T1000 (cell line): ENCODE data around the gene QTRT2.

Experiments
- DNase-seq: peaks from one replicate; lab custom pipeline; 2025; ENCODE audit warnings: mixed read lengths; lab: John Stamatoyannopoulos, UW

QTRT2 gene

DNA sequence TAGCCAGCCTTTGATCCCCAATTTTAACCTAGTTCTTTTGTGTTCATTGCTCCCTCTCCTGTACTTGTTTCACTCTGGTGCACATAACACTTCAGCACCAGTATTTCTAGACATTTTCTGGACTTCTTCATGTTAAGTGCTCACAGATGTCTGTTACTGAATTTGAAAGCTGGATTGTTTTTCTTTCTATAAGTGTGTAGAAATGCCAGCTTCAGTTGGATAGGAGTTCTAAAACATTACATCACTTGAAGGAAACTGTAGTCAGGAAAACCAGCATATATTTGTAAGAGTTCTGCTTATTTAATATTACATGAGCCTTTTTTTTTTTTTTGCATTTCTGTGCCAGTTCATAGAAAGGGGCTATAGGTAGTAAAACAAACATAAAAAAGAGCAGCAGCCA is 21.6 kb downstream of the QTRT2 start:
- DNase-seq = no peak

DNA sequence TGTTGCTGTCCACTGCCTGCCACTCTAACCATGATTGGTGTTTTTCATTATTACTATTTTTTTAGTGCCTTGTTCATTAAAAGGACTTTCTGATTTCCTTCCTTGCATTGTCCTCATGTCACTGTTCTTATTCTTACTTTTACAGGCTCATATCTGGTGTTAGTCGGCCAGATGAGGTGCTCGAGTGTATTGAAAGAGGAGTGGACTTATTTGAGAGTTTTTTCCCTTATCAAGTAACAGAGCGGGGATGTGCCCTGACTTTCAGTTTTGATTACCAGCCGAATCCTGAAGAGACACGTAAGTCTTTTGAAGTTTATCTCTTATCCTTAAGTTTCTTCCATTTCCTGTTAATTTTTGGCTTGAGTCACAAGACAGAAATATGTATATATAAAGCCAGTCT is 23.2 kb downstream of the QTRT2 start:
- DNase-seq = no peak

DNA sequence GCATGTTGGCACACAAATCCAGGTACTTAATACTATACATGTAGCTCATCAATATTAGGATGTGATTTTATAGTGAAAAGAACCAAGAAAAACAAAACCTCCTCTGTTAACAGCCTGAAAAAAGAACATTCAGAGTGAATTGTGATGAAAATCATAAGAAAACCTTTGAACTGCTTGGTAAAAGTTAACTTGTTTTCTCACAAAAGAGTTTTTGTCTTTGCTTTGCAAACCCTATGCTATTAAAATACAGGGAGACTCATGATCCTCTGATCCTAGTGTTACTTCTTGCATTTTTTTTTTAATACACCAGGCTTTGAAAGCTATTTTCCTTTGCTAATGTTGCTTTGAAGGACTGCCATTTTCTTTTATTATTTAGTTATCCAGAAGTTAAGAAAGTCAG is 23.7 kb downstream of the QTRT2 start:
- no peak for DNase-seq

DNA sequence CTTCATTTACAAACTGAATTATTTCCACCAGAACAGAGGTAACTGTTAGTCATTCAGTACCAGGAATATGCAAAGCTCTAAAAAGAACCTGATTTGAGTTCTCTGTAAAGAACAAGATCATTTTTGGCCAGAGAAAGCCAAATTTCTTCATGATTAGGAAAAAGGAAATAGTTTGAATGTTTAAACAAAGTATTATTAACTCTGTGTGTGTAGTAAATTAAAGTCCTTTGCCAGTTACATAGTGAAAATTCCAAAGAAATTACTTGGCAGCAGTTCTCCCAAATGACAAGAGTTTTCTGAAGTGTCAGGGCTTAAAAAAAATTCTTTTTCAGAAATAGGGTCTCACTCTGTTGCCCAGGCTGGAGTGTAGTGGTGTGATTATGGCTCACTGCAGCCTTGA is 24.5 kb downstream of the QTRT2 start:
- no peak for DNase-seq

DNA sequence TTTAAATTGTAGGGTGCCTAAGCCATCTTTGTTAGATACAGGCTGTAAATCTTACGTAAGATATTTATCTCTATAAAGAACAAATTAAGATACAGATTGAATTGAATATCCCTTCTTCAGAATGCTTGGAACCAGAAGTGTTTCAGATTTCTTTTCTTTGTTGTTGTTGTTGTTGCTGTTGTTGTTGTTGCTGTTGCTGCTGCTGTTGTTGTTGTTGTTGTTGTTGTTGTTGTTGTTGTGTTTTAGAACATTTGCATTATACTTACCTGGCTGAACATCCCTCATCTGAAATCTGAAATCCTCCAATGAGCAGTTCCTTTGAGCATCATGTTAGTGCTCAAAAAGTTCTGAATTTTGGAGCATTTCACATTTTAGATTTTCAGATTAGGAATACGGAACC is 26.6 kb downstream of the QTRT2 start:
- DNase-seq = no peak

DNA sequence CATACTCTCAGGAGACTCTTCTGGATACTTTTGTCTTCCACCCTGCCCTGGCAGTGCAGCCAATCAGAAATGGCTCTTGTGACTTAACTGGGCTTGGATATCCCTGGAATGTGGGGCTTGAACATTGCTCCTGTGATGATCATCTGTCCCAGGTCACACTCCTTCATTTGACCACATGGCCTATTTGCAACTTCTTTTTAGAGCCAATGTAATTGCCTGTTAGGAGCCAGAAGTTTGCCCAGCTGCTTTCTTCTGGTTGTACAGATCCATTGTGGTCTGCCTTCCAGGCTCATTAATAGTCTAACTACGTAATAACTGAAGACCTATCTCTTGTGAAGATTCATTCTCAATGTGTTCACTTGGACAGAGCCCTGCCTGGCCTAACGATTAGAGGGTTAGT is 29.8 kb downstream of the QTRT2 start:
- no peak for DNase-seq

DNA sequence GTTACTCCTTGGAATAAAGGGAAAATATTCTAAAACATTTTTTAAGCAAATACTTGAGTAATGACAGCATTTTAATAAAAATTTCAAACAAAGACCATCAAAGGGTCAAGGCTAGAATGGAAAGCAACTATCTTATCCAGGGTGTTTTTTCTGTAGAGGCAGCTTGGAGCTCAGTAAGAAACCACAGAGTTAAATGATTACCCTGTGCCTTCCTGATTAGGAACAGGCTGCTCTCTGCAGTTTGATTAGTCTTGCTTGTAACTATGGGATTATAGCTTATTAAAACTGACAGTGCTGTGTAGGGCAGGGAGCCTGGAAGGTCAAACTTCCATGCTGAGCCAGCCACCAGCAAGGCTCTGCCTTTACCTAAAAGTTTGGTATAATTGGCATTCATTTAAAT is 33.1 kb downstream of the QTRT2 start:
- no peak for DNase-seq

DNA sequence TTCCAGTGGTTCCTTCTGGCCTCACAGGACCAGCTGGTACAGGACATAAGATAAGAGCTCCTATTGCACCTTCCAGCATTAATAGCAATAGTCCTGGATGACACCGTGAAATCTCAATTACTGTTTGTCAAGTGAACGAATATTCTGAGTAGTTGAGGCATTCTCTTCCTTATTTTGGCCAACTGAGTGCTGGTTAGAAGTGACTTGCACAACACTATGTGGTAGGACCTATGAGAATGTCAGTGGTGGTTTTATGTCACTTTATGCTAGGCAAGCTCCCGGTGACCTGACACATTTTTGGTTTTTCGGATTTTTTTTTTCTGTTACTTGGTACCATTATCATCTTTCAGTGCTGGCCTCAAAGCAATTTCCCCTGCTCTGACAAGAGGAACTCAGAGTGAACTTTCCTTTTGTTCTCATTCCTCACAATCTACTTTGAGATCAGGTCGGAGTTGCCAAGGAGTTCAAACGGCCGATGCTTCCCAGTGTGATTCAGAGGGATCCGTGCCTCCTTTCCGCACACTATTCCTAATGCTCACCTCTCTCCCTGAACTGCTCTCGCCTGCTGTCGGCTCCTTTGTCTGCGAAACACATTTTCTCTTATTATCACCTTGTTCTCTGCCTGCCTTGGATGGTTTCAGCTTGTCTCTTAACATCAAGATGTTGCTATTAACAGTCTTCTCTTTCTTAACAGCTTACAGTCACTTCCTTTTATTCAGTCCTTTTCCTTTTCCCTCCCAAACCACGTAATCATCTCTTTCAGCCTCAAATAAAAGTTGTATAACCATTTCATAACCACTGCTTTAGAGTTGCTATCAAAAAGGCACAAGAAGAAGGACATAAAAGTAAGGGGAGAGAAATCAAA is 35.8 kb downstream of the QTRT2 start:
- no peak for DNase-seq

DNA sequence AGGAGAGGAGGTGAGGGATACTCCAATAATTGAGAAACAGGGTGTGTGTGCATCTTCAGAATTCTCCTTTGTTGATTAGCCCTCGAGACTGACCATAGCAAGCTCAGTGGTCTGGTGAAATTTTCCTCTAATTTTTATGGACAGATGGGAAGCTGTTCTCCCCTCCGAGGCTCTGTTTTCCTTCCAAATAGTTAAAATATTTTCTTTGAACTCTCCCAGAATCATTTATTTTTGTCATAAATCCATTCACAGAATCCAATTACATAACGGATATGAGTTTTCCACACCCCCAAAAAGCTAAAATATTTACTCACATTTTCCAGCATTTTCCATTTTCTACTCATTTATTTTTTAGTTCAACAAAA is 36.5 kb downstream of the QTRT2 start:
- DNase-seq = no peak

DNA sequence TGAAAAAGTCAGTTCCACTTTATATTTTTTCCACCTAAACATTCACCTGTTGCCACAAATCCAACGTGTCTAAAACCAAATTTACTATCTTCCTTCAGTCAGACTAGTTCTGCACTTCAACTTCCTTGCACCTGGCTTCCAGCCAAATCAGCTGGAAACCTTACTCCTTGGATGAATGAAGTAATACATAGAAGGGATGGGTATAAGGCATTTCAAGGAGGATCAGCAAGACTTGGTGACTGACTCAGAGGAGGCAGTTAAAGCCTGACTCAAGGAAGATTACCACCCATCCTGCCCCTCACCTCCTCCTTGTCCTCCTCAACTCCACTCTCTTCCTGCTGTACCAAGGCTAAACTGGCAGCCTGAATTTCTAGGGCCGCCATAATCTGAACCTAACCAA is 37.1 kb downstream of the QTRT2 start:
- no peak for DNase-seq

DNA sequence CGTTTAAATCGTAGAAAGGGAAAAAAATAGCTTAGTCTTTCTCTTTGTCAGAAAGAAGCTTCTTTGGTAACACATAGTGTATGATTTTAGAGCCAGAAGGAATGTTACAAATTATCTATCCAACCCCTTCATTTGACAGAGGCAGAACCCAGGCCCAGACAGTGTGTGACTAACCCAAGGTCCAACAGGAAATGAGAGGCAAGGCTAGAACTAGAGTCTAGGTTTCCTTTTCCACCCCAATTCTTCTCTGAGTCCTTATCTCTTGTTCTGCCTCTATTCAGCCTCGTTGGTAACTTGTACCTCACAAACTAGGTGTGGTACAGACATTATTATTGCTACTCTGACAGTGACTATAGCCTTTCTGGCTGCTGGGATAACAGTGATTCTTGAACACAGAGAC is 39.3 kb downstream of the QTRT2 start:
- no peak for DNase-seq

DNA sequence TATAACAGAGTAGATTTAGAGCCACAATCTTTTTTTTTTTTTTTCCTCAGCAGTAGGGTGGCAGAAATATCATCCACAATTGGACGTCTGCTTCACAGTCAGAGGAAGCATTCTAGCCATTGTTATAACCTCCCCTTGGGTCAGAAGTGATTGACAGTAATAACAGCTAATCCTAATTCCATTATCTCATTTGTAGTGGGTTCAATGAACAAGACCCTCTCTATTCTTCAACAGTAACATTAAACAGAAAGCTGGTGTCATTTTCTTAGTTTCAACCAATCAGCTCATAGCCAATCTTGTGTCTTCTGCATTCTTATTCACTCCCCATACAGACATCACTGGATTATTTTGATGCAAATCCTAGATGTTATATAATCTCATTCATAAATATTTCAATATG is 44.6 kb downstream of the QTRT2 start:
- no peak for DNase-seq

DNA sequence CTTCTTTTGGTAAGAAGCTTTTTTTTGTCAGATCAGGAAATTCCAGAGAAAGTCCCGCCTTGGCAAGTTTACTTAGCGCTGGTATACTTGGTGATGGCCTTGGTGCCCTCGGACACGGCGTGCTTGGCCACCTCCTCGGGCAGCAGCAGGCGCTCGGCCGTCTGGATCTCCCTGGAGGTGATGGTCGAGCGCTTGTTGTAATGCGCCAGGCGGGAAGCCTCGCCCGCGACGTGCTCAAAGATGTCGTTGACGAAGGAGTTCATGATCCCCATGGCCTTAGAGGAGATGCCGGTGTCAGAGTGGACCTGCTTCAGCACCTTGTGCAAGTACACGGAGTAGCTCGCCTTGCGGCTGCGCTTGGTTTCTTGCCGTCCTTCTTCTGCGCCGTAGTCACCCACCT is 46.6 kb downstream of the QTRT2 start:
- DNase-seq = no peak

DNA sequence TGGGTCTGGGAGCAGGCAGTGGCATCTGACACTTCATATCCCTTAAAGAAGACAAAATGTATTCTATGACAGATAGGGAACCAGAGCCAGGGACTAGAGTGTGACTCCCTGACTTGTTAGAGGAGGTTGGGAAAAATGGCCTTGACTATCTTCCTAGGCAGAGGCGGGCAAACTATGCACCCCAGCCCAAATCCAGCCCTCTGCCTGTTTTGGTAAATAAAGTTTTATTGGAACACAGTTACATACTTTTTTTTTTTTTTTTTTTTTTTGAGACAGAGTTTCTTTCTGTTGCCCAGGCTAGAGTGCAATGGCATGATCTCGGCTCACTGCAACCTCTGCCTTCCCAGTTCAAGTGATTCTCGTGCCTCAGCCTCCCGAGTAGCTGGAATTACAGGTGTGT is 47.3 kb downstream of the QTRT2 start:
- no peak for DNase-seq

DNA sequence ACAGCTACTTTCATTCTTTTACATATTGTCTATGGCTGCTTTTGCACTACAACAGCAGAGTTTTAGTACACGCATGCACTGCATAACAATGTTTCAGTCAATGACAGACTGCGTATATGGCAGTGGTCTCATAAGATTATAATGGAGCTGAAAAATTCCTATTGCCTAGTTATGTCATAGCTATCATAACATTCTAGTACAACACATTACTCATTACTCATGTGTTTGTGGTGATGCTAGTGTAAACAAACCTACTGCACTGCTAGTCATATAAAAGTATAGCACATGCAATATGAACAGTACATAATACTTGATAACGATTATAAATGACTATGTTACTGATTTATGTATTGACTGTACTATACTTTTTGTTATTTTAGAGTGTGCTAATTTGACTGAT is 47.9 kb downstream of the QTRT2 start:
- DNase-seq = no peak

DNA sequence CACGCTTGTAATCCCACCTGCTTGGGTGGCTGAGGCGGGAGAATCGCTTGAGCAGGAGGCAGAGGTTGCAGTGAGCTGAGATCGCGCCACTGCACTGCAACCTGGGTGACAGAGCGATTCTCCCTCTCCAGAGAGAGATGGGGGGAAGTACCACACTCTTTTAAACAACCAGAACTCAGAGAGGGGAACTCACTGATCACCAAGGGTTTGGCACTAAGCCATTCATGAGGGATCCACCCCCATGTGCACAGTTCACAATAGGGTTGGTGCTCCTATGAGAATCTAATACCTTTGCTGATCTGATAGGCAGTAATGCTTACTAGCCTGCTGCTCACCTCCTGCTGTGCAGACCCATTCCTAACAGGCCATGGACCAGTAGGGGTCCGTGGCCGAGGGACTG is 51.6 kb downstream of the QTRT2 start:
- no peak for DNase-seq

DNA sequence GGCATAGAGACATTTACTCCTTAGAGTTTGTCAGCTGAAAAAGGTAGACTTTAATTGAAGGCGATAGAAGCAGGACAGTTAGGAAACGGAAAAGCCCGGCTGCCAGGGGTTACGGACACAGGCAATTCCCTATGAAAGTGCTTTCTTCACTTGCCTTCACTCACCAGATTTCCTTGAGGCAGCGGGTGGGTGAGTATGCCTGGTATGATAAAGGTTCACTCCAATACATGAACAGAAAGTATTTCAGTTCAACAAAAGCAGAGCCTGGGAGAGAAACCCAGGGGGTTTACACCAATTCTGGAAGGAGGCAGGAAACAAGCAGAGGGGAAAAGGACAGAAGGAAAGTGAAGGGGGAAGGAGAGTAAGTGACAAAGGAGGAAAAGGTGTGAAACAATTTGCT is 53.9 kb downstream of the QTRT2 start:
- no peak for DNase-seq

DNA sequence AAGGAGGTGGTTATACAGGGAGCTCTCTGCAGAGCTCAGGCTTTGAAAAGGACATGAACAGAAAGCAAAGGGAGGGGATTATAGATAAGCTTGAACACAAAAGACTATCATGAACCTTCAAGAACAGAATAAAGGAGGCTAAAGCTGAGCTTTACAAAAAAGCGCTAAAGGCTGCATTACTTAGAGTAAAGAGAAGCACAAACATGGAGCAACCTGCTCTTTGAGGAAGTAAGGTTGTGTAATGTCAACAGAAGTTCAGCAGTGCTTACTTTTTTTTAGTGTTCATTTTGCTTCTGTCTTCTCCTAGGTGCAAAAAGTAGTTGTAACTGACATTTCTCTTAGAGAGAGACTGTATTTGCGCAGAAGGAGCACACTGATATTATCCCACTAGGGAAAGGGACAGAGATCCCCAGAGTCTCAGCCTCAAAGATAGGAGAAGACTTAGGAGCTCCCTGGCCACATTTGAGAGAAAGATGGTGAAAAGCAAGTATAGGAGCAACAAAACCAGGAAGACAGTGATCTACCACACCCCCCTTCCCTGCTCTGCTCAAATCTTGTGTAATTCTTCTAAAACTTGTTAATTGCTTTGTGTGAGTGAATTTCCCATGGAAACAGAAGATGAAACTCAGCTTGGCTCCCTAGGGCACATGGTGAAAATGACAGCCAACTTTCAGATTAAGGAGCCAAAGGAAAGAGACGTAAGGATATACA is 54.7 kb downstream of the QTRT2 start:
- no peak for DNase-seq

DNA sequence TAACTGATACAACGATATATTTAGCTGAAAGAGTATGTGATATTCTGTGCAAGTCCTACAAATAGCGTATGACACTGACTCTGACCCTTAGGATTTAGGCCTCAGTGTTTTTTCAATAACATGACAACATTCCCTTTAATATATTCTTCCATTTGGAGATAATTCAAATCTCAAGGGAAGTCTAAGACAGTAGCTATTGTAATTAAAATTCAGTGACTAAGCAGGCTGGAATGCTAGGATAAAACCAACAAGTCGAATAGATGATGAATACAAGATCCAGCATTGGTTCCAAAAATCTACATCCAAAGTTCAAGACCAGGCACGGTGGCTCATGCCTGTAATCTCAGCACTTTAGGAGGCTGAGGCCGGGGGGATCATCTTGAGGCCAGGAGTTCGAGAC is 56.2 kb downstream of the QTRT2 start:
- DNase-seq = no peak

DNA sequence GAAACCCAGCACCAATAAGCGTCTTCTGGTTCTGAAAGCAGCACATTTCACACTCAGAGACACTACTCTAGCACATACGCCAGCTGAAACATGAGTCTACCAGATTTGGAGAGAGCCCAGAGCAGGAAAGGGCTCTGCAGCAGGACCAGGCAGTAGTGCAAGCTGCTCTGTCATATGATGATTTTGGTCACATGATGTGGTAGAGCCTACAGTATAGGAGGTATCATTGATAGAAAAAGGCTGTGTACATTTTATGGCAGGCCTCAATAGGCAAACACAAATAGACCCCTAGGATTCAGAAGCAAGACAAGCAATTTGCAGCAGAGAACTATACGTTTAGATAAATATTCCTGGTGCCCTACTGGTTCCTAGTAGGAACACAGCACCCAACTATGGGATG is 58.2 kb downstream of the QTRT2 start:
- no peak for DNase-seq

DNA sequence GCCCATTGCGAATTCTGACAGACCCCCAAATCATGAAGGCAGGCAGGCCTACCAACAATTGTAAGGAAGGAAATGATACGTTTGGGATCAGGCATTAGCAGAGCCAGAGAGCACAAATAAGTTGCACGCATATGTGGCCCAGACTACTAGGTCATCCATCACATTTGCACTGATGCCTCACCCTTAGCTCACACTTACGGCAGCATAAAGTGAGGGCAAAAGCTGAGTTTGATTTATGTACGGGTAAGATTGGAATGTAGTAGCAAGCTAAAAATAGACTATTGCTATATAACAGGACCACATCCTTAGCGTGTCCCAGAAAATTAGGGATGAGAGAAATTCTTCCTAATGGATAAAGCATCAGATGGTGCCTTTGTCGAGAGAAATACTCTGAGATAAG is 58.6 kb downstream of the QTRT2 start:
- no peak for DNase-seq

DNA sequence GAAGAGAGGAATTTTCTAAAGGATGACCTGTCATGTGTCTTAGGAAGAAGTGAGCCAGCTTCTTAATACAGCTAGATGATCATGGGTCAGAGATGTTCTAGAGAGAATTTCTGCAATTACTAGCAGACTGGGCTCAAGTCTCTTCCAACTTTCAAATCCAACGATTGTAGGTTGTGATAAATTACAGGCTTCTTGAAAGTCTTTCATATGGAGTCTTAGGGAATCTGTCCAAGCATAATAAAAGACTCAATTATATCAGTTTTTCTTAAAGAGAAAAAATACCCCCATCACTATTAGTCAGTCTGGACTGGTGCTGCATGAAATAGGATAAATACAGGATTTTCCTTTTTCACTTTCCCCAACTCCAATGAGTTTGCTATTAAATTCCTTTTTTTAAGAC is 63.2 kb downstream of the QTRT2 start:
- DNase-seq = no peak

DNA sequence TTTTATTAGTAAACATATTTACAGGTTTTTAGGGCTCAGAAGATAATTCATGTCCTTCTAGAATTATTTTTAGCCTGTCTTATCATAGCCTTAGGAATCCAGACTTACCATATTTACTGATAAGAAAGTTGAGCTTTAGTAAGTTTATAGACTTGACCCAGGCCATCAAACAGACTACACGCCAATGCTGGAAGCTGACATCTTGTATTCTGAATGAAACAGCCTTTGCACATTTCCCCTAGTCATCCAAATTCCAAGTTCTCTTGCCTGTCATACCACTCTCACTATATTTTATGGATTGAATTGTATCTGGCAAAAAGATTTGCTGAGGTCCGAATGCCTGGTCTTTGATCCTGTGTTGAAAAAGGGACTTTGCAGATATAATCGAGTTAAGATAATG is 63.7 kb downstream of the QTRT2 start:
- DNase-seq = no peak
